K562 (cell line): Measurements from ENCODE around the gene DRGX. TPM values are rescaled to one million over a fixed set of nuclear protein-coding genes. Genes with fewer than 3 reads are reported as not detected.

Experiments used
- ATAC-seq: fragments of 200-7000 bp; cut with Tn5 transposase; 3 replicates; pipeline ENCODE4 v1.9.1; 2020; ENCODE audit warnings: moderate library complexity
- BruUV-seq: library from RNA; stranded (reverse); fragments of 400-500 nt; replicated peaks from 2 replicates; lab custom pipeline; 2021; lab: Mats Ljungman, UMichigan
- CTCF ChIA-PET: fragments of 300-600 bp; formaldehyde crosslinking; extraction: SDS; loops from one replicate; lab custom pipeline; 2021; ENCODE audit warnings: low intra/inter-chr PET ratio; lab: Yijun Ruan, JAX
- POLR2A ChIA-PET: fragments of 300-600, 350-650 bp; sonication (Branson Sonifier 250); formaldehyde crosslinking; extraction: SDS; loops from one replicate; lab custom pipeline; 2021; ENCODE audit warnings: antibody characterized with exemption, inconsistent platforms; lab: Yijun Ruan, JAX
- DNase-seq, 4 experiments: peaks; one replicate each; pipeline versions ENCODE4 v3.0.0 to v3.0.0-alpha.2; 2011 to 2018; ENCODE audit warnings: low spot score in 3 of 4, mixed read lengths in 3 of 4; ENCODE audit errors: extremely low read depth in 1 of 4
- FAIRE-seq: peaks from 2 replicates; lab custom pipeline; 2011; peaks lifted over from hg19 to GRCh38; lab: Jason Lieb, UNC
- H2AFZ ChIP-seq: 2 replicates; pipeline ENCODE4 v1.6.0; 2011; ENCODE audit warnings: low read depth, low read length, control low read depth, inconsistent platforms
- H3K27ac ChIP-seq: fragments of 200-600 bp; 3 replicates; pipeline ENCODE4 v1.8.0; 2011; ENCODE audit warnings: low read depth, mild to moderate bottlenecking, control low read depth, inconsistent platforms, low read length, moderate library complexity, mixed read lengths; ENCODE audit errors: extremely low read depth
- H3K27me3 ChIP-seq, 2 experiments: fragments of 300-600 bp in 1 of 2; 2 replicates in 1 of 2; 3 replicates in 1 of 2; pipeline versions ENCODE4 v1.6.0 to v1.8.0; 2011; ENCODE audit warnings: inconsistent platforms in 2 of 2, low read length in 2 of 2, mild to moderate bottlenecking in 1 of 2, mixed read lengths in 1 of 2, moderate library complexity in 1 of 2; ENCODE audit not compliant: control insufficient read depth in 2 of 2, insufficient read depth in 2 of 2
- H3K36me3 ChIP-seq: fragments of 300-600 bp; 3 replicates; pipeline ENCODE4 v1.8.0; 2011; ENCODE audit warnings: mild to moderate bottlenecking, low read length, inconsistent platforms; ENCODE audit not compliant: control insufficient read depth, insufficient read depth
- H3K4me1 ChIP-seq, 2 experiments: fragments of 200-600 bp in 1 of 2; replicated peaks in 1 of 2; 2 replicates in 1 of 2; 3 replicates in 1 of 2; pipeline versions ENCODE4 v1.5.1 to v1.8.0; 2011; ENCODE audit warnings: inconsistent platforms in 2 of 2, low read length in 2 of 2, mild to moderate bottlenecking in 1 of 2, mixed read lengths in 1 of 2, moderate library complexity in 1 of 2; ENCODE audit not compliant: control insufficient read depth in 2 of 2, insufficient read depth in 2 of 2
- H3K4me2 ChIP-seq: 2 replicates; pipeline ENCODE4 v1.6.1; 2011; ENCODE audit warnings: low read length, control low read depth, inconsistent platforms, mixed read lengths; ENCODE audit not compliant: insufficient read depth
- H3K4me3 ChIP-seq: fragments of 200-600 bp; sonication (generic), shearing (Covaris generic); 2 replicates; pipeline ENCODE4 v1.5.1; 2016; ENCODE audit warnings: control low read depth, inconsistent platforms
- H3K79me2 ChIP-seq: fragments of 200-600 bp; 3 replicates; pipeline ENCODE4 v1.8.0; 2011; ENCODE audit warnings: low read length, inconsistent platforms; ENCODE audit not compliant: control insufficient read depth, insufficient read depth
- H3K9ac ChIP-seq, 2 experiments: 2 replicates each; pipeline versions ENCODE4 v1.6.0 to v1.6.1; 2011; ENCODE audit warnings: low read depth in 2 of 2, low read length in 2 of 2, control low read depth in 1 of 2, inconsistent platforms in 1 of 2, mild to moderate bottlenecking in 1 of 2, mixed read lengths in 1 of 2; ENCODE audit not compliant: insufficient read depth in 1 of 2
- H3K9me1 ChIP-seq: one replicate; pipeline ENCODE4 v1.6.0; 2011; ENCODE audit warnings: inconsistent platforms, mild to moderate bottlenecking, low read length, moderate library complexity; ENCODE audit not compliant: control insufficient read depth, insufficient read depth
- H3K9me3 ChIP-seq: replicated peaks from 2 replicates; pipeline ENCODE4 v1.5.1; 2011; ENCODE audit warnings: low read depth, low read length, inconsistent platforms; ENCODE audit not compliant: control insufficient read depth, insufficient read depth
- H4K20me1 ChIP-seq: replicated peaks from 2 replicates; pipeline ENCODE4 v1.6.1; 2011; ENCODE audit warnings: low read length, inconsistent platforms, mixed read lengths; ENCODE audit not compliant: control insufficient read depth, insufficient read depth
- ATF7 ChIP-seq: fragments of 450-650 bp; IDR thresholded peaks from 2 replicates; pipeline ENCODE4 v1.7.1; 2014; ENCODE audit warnings: mild to moderate bottlenecking, moderate library complexity
- REST ChIP-seq, 2 experiments: fragments of 450-650 bp; formaldehyde crosslinking in 1 of 2; IDR thresholded peaks; 2 replicates each; pipeline versions ENCODE4 v1.4.0 to v1.6.1; 2014 to 2020; ENCODE audit warnings: mild to moderate bottlenecking in 2 of 2, borderline replicate concordance in 1 of 2, low read depth in 1 of 2
- ZBTB12 ChIP-seq: fragments of 250-450 bp; sonication (Bioruptor Pico); IDR thresholded peaks from 2 replicates; pipeline ENCODE4 v1.4.0; 2020
- ZNF143 ChIP-seq: sonication (generic); formaldehyde crosslinking; IDR thresholded peaks from 2 replicates; pipeline ENCODE4 v1.9.0; 2022; ENCODE audit warnings: mild to moderate bottlenecking, missing genetic modification reagents
- WGBS: fragments of 100-300 bp; shearing (Covaris generic); methylation state at CpG from one replicate; pipeline ENCODE4 v1.1.6; 2016; ENCODE audit warnings: low coverage, mixed read lengths; ENCODE audit not compliant: insufficient coverage; ENCODE audit errors: missing lambda C conversion rate; 5-methylcytosine and 5-hydroxymethylcytosine counted together
- in situ Hi-C: fragments of 300-500 bp; cut with MboI; formaldehyde crosslinking; loops from 4 replicates; pipeline ENCODE4 v1.15.0; 2018; ENCODE audit warnings: inconsistent platforms, mixed read lengths
- intact Hi-C: fragments of 100-400 bp; cut with micrococcal nuclease; formaldehyde crosslinking; loops from 2 replicates; pipeline ENCODE4 v1.14.2; 2022
- polyA plus RNA-seq, 8 experiments: library from polyadenylated mRNA; depleted of rRNA in 4 of 8; stranded (reverse) in 5 of 8; unstranded in 3 of 8; fragments of >200 nt; fragmentation: Nextera tagmentation in 2 of 8; fragmentation: Illumina TruSeq in 1 of 8; extraction: Ambion mirVana in 2 of 8; extraction: Trizol in 1 of 8; gene quantifications; 2 replicates each; pipeline versions ENCODE4 v1.2.1 to v1.2.3, GENCODE V29; 2011 to 2014; ENCODE audit warnings: inconsistent platforms in 1 of 8, missing spikeins in 1 of 8
- total RNA-seq, 7 experiments: library from RNA; depleted of rRNA in 6 of 7; stranded (reverse); fragments of >200 nt in 6 of 7; fragmentation: Illumina TruSeq in 2 of 7; extraction: Trizol in 2 of 7; gene quantifications; 2 replicates each; pipeline versions ENCODE4 v1.2.1 to v1.2.3, GENCODE V29; 2011 to 2021; ENCODE audit warnings: low replicate concordance in 1 of 7

DRGX gene
- total and polyA plus RNA-seq, 9 of the 15 experiments (the other 6 are each of a cell fraction or from before 2014, with no cell fraction given) = not detected

GRCh38 chr10:49333192-49333591, 62.7 kb downstream of the DRGX start:
- Histone ChIP-seq H3K27ac (no peak overlapping the region), H3K79me2 (no peaks in the 10 kb centered on the region), H3K9me1 (no peaks in the 10 kb centered on the region), H3K9ac (no peak overlapping the region), H3K36me3 (no peaks in the 10 kb centered on the region), H2AFZ (no peak overlapping the region), H3K27me3 (peaks cover 4 to 13% of the 10 kb centered on the region in 2 experiments; a peak in 2 of 5 replicates), H4K20me1 (no peaks in the 10 kb centered on the region), H3K9me3 (no peaks in the 10 kb centered on the region), H3K4me1 (no peaks in the 10 kb centered on the region), H3K4me2 (no peak overlapping the region), H3K4me3 (no peak overlapping the region)
- POLR2A ChIA-PET = no interaction called here
- no peak for FAIRE-seq
- intact Hi-C loops = no loop called here
- CTCF ChIA-PET = no interaction called here
- peak in 1 of 4 experiments; percentile 43 for DNase-seq
- WGBS = 7% methylated on average over 6 of the region's 6 CpGs
- no TSS peak for BruUV-seq
- ATAC-seq = peak; percentile 34; the same call in 2 of the 3 replicates
- in situ Hi-C loops = no loop called here
- TF ChIP-seq REST (IDR thresholded peaks at IDR 0.05; ENCODE audit: borderline replicate concordance) (peak; percentile 13; the same call in 1 of the 2 replicates), REST (CRISPR knock-in tag; IDR thresholded peaks at IDR 0.05; ENCODE audit: low read depth) (no peak), ATF7 (no peak), ZNF143 (CRISPR knock-in tag) (no peak), ZBTB12 (CRISPR knock-in tag) (no peak)
- TF ChIP-seq, all 486 proteins: peak for 1
